Adrenal gland (tissue), 5 donors: ENCODE results near the gene PRKG1.

ENCODE experiments used
- CTCF ChIP-seq, 6 experiments: fragments of 450-650 bp in 4 of 6; fragments of 200-600 bp in 2 of 6; sonication (generic) in 1 of 6; IDR thresholded peaks; 1 replicate in 5 of 6; 2 replicates in 1 of 6; pipeline versions ENCODE4 v1.5.1 to v1.8.0; 2016 to 2021; ENCODE audit warnings: antibody characterized with exemption in 6 of 6, mild to moderate bottlenecking in 2 of 6, moderate library complexity in 1 of 6
- POLR2A ChIP-seq, 2 donors: fragments of 450-650 bp; IDR thresholded peaks; one replicate each; pipeline ENCODE4 v1.6.1; 2017; ENCODE audit warnings: antibody characterized with exemption in 2 of 2, mild to moderate bottlenecking in 2 of 2, moderate library complexity in 1 of 2
- donor health status: DM: no; HTN: no; CAD: no.

- TF ChIP-seq CTCF (IDR thresholded peaks at IDR 0.05) (no peak), POLR2A (IDR thresholded peaks at IDR 0.05) (no peak)
Measured at GRCh38 chr10:51080311-51081006, 6.2 kb downstream of the PRKG1 start.
